T-helper 2 cell treated with Interferon-gamma antibody and Interleukin-4, amounts not matched to agents 100 ng/mL and 5 ng/mL, for 36 hours (primary cell): ENCODE results near the gene SMTN. TPM values are rescaled to one million over a fixed set of nuclear protein-coding genes. Genes with fewer than 3 reads are reported as not detected.
"Not testable (repeated sequence)": the region's sequence is repeated elsewhere in the genome, so short reads cannot be mapped to it uniquely, and the experiment has no call there.

Experiments used
- intact Hi-C: fragments of 100-400 bp; cut with micrococcal nuclease; formaldehyde crosslinking; loops from one replicate; pipeline ENCODE4 v1.15.1; 2023
- total RNA-seq: library from RNA; stranded (reverse); gene quantifications from 2 replicates; pipeline ENCODE4 v1.2.3, GENCODE V29; 2022

Gene SMTN
- total RNA-seq, 1 donor from 2014 or later: 28.6 TPM

DNA sequence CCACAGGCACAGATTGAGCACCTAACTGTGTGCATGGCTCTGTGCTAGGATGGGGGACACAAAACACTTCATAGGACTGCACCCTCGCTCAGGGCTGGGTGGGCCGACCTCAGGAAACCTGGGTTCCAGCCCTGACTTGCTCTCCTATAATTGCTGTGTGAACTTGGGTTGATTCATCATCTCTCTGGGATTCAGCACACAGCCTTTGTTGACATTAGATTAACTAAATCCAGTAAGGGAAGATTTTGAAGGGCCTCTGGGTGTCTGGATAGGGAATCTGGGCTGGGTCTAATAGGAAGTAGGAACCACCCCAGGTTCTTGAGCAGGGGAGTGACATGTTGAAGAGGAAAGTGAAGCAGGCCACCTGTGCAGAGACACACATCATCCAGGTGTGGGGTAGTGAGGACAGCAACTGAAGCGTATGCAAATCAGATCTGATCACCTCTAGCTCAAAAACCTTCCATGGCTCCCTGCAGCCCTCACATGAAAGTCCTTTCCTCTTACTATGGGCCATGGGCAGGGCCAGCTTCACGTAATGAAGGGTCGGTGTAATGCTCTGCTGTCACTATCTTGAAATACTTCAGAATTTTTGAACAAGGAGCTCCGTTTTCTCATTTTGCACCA lies 11.3 kb upstream of the SMTN start:
- intact Hi-C loops: not testable (repeated sequence)

DNA sequence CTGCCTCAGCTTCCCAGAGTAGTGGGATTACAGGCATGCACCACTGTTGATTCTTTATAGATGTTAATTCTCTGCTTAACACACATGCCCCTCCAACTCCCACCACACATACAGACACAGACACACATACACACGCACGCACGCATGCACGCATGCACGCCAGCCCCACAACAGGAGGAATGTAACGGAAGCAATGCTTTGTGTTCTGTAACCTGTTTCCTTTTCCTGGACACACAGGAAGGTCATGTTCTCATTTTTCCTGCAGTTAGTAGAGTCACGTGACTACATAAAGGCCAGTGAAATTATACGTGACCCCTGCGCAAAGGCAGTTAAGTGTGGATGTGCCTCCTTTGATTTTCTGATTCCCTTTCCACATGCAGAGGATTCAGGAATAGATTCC lies 8.0 kb upstream of the SMTN start:
- intact Hi-C loops: not testable (repeated sequence)

DNA sequence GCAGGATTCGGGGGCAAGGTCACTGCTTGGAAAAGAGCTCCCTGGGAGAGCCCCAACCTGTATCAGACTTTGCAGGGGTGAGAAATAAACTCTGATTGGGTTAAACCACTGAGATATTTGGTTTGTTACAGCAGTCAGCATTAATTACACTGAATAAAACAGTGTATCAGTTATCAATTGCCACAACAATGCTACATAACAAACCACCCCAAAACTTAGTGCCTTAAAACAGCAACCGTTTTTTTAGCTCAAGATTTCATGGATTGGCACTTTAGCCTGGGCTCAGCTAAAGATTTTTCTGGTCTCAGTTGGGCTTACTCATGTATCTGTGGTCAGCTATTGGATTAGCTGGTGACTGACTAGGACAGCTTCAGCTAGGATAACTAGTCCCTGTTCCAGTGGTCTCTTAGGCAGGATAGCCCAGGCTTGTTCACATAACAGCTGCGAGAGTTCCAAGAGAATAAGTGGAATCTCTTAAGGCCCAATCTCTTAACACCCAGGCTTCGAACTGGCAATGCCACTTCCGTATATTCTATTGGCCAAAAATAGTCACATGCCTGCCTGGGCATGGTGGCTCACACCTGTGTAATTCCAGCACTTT lies 7.5 kb upstream of the SMTN start:
- intact Hi-C loops: not testable (repeated sequence)

DNA sequence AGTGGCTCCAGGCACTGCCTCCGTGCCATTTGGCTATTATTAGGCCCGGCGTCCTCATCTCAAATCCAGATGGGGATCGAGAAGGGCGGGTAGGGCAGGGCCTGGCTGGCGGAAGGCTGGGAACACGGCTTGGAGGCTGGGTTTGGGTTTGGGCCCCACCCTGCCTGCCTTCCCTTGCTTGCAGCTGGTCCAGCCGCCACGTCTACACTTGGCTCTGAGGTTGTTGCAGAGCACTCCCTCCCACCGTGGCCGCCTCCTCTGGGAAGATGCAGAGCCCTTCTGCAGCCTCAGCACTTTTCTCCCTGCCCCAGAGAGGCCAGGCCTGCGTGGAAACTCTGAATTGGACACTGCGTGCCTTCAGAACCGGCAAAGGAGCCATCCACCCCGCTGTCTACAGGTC lies 5.2 kb upstream of the SMTN start:
- intact Hi-C loops: no loop called here

DNA sequence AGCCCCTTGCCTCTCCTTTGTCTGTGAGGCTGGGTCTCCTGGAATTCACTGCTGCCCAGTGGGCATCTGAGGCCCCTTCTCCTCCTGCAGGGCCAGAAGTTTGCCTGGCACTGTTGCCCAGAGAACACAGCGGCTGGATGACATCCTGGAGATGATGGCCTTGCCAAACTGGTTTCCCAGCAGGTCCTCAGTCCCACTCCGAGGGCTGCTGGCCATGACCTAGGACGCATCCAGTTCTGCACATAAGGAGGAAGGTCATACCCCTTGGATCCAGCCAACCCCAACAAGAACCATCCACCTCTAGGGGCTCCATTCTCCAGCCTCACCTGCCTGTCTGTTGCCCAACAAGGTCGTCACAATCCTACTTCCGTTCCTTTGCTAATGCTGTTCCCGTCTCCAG lies 3.4 kb upstream of the SMTN start:
- intact Hi-C loops: no loop called here

DNA sequence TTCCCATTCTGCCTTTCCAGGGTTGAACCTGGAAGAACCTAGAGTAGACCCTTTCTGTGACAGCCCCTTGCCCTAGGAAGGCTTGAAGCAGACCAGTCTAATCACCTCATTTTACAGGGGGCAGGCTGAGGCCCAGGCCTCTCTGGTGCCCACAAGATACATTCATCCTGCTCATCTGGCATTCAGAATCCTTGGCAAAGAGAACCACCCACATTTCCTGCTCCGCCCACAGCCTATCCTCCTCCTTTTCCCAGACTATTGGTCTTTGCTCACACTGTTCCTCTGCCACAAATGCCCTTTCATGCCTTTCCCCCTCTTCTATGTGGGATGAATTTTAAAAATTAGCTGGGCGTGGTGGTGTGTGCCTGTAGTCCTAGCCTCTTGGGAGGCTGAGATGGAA lies 2.7 kb upstream of the SMTN start:
- intact Hi-C loops: not testable (repeated sequence)

DNA sequence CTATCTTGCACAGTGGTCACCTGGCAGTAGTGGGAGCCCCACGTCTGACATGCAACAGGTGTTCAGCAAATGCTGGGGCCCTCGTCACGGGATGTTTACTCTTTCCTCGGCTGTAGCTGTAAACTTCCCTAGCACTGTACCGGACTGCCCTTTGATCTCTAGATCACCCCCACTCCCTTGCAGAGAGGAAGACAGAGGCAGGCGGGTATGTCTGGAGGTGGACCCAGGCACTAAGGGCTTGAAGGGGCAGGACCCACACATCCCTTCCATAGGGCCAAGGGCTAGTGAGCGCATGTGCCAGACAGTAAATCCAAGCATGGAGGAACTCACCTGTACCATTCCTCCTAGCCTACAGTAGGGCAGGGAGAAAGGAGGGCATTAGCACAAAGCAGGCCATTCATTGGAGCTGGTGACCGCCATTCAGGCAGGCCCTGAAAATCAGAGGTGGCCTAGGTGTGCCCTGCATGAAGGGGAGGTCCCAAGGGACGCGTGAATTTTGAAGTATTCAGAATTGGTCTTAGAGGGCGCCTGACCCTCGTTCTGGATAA lies 1.9 kb upstream of the SMTN start:
- intact Hi-C loops: no loop called here

DNA sequence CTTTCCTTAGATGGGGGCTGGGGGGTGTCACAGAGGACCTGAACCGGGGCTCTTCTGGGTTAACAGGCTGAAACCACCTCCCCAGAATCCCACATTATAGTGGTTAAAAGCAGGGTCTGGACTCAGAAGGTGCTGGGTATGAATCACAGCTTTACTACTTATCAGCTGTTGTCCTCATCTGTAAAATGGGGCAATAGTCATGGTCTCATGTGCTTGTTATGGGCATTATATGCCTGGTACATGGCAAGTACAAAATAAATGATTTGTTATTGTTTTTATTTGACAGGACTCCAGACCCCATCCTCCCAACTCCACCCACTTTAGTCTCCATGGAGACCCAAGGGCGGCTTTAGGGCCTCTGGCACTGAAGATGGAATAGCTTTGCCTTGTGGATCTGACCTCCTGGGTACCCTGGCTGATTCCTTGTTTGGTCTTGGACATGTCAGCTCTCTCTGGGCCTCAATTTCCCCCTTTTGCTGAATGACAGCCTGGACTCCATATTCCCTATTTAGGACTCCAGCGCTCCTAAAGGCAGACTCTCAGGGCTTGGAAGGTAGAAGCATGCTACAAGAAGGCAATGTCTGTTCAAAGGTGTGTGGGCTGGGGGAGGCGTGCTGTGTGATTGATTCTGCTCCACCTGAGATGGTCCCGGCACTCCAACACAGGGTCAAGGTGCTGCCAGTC lies 812 bp upstream of the SMTN start:
- intact Hi-C loops: loop anchor here (5.0 to 10.0 kb wide), 5 partner anchors 84 to 264 kb away; partner anchors contain the start of genes LIMK2, PATZ1, PIK3IP1 and RNF185

DNA sequence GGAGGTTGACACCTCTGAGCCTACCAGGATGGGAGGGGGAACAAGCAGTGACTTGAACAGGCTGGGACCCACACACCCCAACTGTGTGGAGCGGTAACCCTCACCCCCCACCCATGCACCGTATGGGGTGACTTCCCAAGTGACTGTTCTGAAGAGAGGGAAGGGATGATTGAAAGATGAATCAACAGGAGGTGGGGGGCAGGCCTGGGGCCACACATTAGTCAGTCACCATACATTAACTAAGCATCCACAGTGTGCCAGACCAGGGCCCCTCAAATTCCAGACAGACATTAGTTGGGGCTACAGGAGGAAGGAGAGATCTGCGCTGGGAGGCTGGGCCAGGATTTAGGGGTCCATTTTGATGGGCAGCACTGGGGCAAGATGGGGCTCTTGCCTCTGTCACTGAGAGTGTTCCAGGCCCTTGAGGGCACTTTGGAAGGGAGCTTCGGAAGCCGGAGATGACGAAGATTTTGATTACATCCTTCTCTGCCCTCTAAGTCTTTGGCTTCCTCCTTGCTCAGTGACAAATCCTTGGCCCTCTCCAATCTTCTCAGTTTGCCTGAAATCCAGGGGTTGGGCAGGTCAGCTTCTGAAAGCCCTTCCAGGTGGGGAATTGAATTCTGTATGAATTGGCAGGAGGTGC lies 966 bp downstream of the SMTN start:
- intact Hi-C loops: loop anchor here (1.0 to 10.0 kb wide), 6 partner anchors 83 to 263 kb away; partner anchors contain the start of genes LIMK2, PATZ1, PIK3IP1 and RNF185

DNA sequence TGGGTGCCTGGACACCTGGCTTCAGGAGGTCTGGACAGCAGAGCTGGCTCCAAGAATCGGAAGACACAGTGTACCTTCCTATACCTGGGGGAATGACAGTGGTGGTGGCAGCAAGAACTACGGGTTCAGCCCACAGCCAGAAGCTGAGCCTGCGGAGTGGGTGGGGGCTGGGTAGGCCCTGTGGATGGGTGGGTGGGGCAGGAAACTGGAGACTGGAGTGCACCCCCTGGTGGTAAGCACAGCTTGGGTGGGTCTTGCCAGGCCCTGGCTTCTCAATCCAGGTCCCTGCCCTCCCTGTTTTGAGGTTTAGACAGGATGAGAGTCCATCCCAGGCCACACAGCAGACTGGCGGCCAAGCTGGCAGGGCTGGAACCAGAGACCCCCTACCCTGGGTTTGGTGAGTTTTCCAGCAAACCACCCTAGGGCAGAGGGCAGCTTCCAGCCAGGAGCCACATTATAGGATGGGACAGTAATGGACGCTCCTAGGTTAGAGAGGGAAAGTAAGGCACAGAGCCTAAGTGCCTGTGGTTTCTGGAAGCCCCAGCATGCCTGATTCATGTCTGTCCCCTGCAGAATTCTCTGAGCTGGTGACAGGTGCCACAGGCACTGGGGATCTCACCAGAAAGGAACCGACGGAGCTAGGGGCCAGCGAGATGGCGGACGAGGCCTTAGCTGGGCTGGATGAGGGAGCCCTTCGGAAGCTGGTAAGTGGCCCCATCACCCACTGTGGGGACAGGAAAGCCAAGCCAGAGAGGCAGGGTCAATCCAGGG lies 1.7 kb downstream of the SMTN start:
- intact Hi-C loops: loop anchor here (1.0 to 10.0 kb wide), 6 partner anchors 82 to 262 kb away; partner anchors contain the start of genes LIMK2, PATZ1, PIK3IP1 and RNF185

DNA sequence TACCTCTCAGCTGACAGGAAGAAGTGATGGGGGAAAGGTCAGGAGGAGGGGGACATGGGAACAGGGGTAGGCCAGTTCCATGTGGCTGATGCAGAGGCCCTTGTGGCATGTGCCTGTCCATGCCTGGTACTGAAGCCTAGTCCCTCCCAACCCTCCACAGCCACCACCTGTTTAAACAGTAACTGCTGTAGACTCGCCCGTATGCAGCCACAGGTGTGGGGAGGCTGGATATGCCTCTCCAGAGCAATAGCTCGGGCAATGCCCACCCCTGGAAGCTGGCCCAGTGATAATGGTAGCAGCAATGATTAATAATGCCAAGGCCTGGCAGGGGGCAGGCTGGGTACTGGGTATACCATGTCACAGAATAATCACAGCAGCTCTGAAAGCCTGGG lies 2.3 kb downstream of the SMTN start:
- intact Hi-C loops: loop anchor here (5.0 to 10.0 kb wide), 5 partner anchors 81 to 261 kb away; partner anchors contain the start of genes LIMK2, PATZ1, PIK3IP1 and RNF185

DNA sequence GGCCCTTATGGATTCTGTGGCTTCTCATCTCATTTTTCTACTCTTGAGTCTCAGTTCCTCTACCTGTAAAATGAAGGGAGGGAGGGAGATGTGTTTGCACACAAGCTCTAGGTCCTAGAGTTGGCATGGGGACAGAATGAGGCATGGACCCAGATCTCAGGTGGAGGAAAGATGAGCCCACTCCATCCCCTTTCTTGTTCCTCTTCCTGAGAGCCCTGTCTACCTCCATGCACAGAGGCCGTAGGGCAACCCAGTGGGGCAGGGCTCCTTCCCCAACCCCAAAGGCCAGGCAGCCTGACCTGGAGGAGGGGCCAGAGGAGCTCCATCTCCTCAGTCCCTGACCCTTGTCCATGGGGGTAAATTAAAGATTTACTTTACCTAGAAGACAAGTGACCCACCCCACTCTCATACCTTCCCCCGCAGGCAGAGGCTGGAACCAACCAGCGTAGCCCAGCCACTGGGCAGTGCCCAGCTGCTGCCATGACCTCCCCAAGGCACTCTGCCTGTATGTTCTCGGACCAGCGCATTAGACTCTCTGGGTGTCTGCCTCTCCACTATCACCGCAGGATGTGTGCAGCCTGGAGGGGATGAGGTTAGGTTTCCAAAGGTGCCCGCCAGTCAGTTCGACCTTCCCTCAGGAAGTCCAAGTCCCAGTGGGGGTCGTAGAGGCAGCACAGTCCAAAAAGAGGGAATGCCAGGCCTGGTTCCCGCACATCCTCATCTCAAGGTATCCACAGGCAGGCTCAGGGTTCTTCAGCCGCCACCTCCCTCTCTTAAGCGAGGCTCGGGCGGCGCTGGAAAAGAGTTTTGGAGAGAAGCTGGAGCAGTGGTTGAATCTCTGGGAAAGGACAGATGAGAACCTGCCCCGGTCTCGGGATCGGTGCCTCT lies 3.0 kb downstream of the SMTN start:
- intact Hi-C loops: loop anchor here (1.0 to 10.0 kb wide), 9 partner anchors 23 to 449 kb away; partner anchors contain the start of genes LIMK2, PATZ1, PIK3IP1 and RNF185

DNA sequence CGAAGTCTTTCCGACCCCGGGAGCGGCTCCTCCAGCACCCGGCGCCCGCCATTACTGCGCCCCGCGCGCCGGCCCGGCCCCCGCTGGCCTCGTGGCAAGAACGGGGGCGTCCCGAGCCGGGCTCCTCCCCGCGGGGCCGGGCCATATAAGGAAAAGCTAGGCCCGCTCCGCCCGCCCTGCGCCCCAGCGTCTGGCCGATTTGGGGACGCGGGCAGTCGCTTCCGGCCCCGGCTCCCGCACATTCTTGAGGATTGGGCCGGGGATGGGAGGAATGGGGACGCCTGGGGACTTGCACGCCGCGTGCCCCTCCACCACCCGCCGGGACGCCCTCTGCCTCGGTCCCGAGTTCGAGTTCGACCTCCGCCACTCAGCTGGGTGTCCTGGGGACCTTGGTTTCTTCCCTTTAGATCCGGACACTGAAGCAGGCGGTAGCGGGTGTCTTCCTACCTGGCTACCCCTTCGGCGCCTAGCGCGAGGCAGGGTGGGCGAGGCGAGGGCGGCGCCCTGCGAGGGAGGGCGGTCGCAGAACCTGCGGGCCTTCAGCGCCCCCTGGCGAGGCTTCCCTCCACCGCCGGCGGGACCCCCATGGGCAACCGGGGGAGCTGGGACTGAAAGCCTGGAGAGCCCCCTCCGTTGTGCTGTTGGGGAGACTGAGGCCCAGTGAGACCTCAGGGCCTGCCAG lies 3.8 kb downstream of the SMTN start:
- intact Hi-C loops: loop anchor here (1.0 to 10.0 kb wide), 9 partner anchors 22 to 450 kb away; partner anchors contain the start of genes LIMK2, PATZ1, PIK3IP1 and RNF185

DNA sequence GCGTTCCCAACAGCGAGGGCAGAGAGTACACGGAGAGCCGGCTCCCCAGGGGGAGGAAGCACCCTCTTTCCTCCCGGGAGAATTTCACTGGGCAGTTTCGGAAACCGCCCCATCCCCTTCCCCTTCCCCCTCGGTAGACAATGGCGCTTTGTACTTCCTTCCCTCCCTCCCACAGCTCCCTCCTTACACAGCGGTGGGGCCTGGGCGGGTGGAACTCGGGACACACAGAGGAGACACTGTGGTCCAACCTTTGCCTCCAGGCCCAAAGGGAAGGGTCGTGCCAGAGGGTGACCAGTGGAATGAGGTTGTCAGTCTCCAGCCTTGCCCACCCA lies 4.3 kb downstream of the SMTN start:
- intact Hi-C loops: loop anchor here (2.0 to 10.0 kb wide), 5 partner anchors 79 to 451 kb away; partner anchors contain the start of genes PATZ1, PIK3IP1, RNF185 and SLC35E4

DNA sequence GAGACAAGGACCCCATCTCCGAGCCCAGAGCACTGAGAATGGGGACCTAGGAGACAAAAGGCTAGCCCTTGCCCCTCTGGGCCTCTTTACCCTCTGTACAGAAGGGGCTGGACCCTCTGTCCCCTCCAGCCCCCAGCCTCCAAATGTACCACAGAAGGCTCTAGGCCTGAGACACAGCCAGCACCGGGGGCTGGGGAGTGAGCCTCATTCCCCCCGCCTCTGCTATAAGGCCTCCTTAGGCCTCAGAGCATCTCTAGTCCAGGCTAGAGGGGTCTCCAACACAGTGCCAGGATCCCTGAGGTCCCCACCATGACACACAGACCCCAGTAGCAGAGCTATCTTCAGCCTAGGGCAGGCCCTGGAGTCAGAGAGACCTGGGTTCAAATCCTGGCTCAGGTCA lies 4.8 kb downstream of the SMTN start:
- intact Hi-C loops: loop anchor here (2.0 to 10.0 kb wide), 5 partner anchors 79 to 451 kb away; partner anchors contain the start of genes PATZ1, PIK3IP1, RNF185 and SLC35E4

DNA sequence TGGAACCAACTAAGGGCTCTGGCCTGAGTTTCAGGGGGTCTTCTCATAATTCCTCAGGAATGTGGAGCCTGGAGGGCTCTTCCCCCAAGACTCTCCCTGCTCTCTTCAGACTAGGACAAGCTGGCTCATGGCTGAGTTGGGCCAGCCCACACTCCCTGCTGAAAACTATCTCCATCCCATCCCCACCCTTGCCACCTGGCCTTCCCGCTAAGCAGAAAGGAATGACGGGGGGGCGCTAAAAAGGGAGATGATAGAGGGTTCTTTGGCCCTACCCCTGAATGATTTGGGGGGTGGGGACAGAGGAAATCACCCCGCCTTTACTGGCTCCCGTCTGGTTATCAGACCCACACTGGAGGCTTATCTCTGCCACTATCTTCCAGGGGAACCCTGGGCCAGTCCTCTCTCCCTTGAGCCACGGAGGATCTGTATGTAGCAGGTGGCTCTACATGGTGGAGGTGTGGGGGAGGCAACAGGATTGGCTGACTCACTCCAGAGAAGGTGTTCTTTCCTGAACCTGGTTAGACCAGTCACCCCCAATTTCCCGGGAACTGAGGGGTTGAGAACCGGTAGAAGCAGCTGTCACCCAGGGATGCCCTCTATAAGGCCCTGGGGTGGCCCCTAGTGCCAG lies 5.7 kb downstream of the SMTN start:
- intact Hi-C loops: loop anchor here (10.0 kb wide), 3 partner anchors 78 to 258 kb away; partner anchors contain the start of genes PATZ1, PIK3IP1 and RNF185

DNA sequence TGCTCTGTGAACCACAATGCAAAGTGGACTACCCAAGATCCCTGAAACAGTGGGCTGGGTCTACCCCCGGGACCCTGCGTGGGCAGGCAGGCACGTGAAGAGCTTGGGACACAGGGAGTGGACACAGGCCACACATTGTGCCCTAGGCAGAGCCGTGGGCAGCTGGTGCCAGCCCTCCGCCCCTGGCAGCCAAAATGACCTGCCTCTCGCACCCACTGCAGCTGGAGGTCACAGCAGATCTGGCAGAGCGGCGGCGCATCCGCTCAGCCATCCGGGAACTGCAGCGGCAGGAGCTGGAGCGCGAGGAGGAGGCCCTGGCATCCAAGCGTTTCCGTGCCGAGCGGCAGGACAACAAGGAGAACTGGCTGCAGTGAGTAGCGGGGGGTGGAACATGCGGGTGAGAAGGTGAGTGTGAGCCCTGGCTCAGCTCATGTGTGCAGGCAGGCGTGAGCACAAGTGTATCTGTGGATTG lies 6.7 kb downstream of the SMTN start:
- intact Hi-C loops: loop anchor here (10.0 kb wide), 3 partner anchors 77 to 257 kb away; partner anchors contain the start of genes PATZ1, PIK3IP1 and RNF185
